Kidney capillary endothelial cell (primary cell): ENCODE results near the gene SLAIN2.

Source experiments
- DNase-seq: peaks from one replicate; pipeline ENCODE4 v3.0.0-alpha.2; 2018; ENCODE audit warnings: low spot score

Gene SLAIN2

GRCh38 chr4:48334900-48335384, 6.4 kb upstream of the SLAIN2 start:
- no peak for DNase-seq

DNA sequence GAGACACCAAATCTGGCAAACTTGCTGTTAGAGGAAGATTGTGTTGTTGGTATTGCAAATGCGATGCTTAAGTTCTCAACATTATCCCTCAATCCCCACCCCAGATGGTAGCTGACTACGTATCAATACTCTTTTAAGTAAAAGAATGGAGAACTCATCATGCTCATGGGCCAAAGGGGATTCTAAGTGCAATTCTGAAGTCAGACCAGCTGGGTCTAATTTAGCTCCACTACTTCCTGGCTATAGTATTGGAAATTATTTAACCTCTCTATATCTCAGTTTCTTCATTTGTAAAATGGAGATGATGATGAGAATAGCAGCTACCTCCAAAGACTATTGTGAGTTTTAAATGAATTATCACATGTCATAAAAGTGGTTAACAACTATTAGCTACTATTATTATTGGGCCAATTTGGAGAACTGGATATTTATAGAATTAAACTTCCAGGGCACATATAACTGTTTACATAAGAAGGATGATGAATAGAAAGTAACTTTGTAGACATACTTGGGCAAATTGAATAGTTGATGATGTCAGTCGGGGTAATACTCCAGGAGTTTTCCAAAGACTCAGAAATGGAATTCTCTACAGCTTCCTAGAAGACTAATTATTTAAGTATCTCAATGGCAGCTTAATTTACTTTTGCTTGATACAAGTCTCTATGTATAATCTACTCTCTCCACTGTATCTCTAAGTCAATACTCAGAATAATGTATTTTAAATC, 5.0 kb upstream of the SLAIN2 start:
- no peak for DNase-seq

- DNase-seq, result no peak
Observed at GRCh38 chr4:48337731-48338130, 3.6 kb upstream of the SLAIN2 start.

GRCh38 chr4:48339642-48340041, 1.7 kb upstream of the SLAIN2 start:
- DNase-seq, result no peak

GRCh38 chr4:48340276-48340964, 909 bp upstream of the SLAIN2 start:
- DNase-seq, result peak; percentile 1

GRCh38 chr4:48341776-48342605, 662 bp downstream of the SLAIN2 start:
- peak; percentile 26 for DNase-seq

DNA sequence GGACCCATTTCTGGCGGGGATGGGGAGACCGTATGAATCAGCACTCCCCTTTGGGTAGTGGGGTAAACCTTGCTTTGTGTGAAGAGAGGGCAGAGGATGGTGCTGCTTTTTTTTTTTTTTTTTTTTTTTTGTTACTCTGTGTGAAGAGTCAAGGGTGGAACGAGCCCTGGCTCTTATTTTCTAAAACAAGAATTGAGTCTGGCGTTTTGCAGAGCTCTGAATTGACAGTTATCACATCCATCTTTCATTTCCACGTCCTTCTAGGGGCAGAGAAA, 1.2 kb downstream of the SLAIN2 start:
- DNase-seq, result no peak

DNA sequence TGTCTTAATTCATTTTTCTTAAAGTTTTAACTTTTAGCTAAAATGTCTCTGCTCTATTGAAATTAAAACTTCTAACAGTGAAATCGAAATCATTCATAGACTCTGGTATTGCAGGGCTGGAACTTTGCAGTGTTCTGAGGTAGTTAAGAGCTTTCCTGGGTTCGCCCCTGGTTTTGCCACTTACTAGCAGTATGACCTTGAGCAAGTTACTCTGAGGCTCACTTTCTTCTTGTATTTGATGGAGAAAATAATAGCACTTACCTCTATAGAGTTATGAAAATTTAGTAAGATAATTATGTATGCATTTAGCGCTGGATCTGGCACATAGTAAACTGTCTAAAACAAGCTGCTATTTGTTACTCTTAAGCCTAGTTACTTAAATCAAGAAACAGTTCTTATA, 1.7 kb downstream of the SLAIN2 start:
- DNase-seq, result no peak

DNA sequence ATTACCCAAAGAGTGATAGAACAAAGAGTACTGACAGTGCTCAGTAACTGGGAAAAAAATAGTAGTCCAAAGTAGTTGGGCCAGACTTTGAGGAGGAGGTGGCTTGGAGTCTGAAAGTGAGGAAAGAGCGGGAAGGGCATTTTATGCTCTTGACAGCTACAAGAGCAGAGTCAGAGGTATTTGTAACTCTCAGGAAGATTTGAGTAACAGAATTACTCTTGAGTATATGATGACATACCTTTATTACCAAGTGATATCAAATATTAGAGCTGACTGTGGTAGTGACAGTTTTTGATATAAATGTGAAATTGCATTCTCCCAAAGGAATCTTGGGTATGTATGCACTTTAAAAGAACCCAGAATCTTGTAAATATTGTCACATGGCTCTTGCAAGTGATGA, 2.2 kb downstream of the SLAIN2 start:
- no peak for DNase-seq

DNA sequence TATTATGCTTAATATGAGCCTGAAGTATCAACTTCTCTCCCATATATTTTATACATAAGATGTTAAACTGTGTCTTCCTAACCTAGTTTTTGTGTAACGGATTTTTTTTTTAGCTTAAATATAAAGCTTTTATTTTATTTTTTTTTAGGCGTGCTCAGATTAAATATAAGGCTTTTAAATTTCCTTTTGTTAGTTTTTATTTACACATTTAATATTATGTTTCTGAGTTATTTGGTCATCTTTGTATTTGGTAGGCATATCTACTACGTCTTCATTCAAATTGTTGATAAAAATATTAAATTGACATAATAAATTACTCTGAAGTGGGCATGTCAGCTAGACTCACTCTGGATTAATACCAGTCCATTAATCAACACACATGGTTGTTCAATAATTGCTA, 4.2 kb downstream of the SLAIN2 start:
- no peak for DNase-seq

DNA sequence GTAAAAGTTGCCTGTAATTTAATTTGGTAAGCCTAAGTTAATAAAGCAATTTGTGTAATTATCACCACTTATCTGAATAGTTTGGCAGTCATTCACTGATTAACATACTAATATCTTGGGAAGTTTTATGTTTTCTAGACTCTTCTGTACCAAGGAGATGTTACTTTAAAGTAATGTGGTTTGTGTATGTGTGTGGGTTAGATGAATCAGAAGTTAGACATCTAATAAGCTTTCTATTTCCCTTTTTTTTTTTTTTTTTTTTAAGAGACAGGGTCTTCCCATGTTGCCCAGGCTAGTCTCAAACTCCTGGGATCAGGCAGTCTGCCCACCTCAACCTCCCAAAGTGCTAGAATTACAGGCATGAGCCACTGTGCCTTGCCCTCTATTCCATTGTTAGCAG, 5.3 kb downstream of the SLAIN2 start:
- DNase-seq, result no peak

- DNase-seq, result no peak
Observed at GRCh38 chr4:48347282-48347921, 6.1 kb downstream of the SLAIN2 start.

DNA sequence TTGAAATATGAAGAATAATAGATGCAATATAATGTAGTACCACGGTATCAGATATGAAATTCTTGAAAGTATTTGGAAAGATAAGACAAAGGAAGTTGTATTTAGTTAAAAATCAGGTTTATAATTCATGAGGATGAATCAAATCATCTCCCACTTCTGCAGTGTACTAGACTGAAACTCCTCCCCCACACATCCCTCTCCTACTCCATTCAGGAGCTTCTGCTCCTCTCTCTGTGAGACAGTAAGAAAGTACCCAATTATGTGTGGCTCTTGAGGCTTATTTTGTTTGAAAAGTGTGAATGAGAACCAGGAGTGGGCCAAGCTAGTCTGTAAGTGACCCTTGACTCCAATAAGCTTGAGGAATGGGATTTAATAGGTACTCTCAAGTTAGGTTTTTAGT, 9.5 kb downstream of the SLAIN2 start:
- no peak for DNase-seq

- DNase-seq, result no peak
Observed at GRCh38 chr4:48352793-48353192, 11.5 kb downstream of the SLAIN2 start.

GRCh38 chr4:48356355-48356754, 15.0 kb downstream of the SLAIN2 start:
- DNase-seq, result no peak

GRCh38 chr4:48360285-48361011, 19.1 kb downstream of the SLAIN2 start:
- DNase-seq, result no peak

- DNase-seq, result no peak
Observed at GRCh38 chr4:48361012-48361400, 19.7 kb downstream of the SLAIN2 start.

- no peak for DNase-seq
Observed at GRCh38 chr4:48366611-48367010, 25.3 kb downstream of the SLAIN2 start.

GRCh38 chr4:48367016-48367415, 25.7 kb downstream of the SLAIN2 start:
- DNase-seq, result no peak

DNA sequence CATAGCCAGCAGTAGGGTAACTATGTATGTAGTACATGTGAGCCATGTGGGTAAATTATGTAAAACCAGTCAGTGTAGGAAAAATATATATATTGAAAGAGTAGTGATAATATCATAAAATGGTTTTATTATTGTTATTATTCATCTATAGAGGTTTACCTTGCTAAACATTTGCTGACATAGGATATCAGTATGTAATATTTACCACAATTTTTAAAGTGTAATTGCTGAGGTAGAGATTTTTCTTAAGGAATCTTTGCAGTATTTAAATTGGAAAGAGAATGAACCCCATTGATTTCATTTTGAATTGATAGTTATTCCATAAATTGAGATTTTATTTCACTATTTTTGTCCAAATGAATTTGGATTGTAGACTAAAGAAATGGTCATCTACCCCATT, 27.1 kb downstream of the SLAIN2 start:
- DNase-seq, result no peak

GRCh38 chr4:48369248-48369647, 27.9 kb downstream of the SLAIN2 start:
- no peak for DNase-seq

DNA sequence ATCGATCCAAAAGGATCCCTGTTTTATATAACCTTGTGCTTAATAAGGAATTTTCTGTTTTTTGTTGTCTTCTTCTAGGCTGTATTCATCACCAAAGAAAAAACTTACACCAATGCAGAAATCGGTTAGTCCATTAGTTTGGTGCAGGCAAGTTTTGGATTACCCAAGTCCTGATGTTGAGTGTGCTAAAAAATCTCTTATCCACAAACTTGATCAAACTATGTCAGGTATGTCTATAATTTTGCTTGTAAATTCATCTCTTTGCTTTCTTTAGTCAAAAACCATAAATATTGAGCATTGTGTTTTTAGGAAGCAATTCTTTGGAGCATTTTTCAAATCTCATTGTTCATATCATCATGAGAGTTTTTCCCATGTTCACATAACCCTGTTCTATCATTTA, 28.4 kb downstream of the SLAIN2 start:
- no peak for DNase-seq
